ENCODE measurements around the gene EPHB6. TPM values are rescaled to one million over a fixed set of nuclear protein-coding genes. Genes with fewer than 3 reads are reported as not detected.
A peak's percentile ranks its signal among the peaks of the same experiment; 100 is the strongest.

EPHB6 gene
- total and polyA plus RNA-seq, 10 of the 15 experiments (the other 5 are each of a cell fraction or from before 2014, with no cell fraction given) = 0.06 to 1.3 (median 0.37) TPM; not detected in 2

DNA sequence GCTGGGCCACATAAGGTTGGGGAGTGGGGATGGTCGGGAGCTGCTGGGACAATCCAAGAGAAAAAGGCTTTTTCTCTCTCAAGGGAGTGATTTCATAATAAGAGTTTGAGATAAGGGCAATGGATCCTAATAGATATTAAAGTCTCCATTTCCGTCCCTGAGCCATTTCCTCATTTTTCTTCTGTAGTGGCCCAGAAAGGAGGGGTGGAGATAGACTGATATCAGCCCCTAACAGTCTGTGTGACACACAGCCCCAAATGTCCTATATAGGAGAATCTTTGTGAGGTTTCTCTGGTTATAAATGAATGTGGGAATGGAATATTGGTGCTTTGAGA, 48.9 kb upstream of the EPHB6 start (continued):
- no peak for TF ChIP-seq CEBPZ (IDR thresholded peaks at IDR 0.05; ENCODE audit: low read depth, low read length)

DNA sequence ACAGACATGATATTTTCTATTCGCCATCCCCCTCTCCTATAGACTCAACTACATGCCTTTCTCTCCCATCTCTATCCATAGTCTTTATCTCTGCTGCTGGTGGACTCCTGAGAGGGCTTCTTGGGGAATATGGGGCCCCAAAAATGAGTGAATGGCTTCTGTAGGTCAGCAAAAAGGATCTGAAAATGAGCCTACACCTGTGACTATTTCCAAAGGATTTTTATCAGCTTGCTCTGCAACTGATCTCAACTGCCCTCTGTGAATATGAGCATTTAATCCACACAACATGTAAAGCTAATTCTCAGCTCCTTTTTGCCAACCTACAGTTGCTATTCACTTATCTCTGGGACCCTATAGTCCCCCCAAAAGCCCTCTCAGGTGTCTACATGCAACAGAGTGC, 47.9 kb upstream of the EPHB6 start:
- H3K4me2 ChIP-seq (ENCODE audit: control insufficient read depth, insufficient read depth) = peak overlapping the region; percentile 81; the same call in 1 of the 2 replicates
- no TSS peak for BruUV-seq (replicated peaks)
- ChIA-PET POLR2A (interaction anchor here (0.9 to 15.3 kb wide), 6 partner anchors 15 to 38 kb away, joined by 3 to 325 read pairs (median 6); partner anchors contain the start of gene PRSS2), RAD21 (ENCODE audit: unreplicated experiment) (interaction anchor here (1.3 to 13.5 kb wide), 6 partner anchors 10 to 225 kb away, joined by 3 to 813 read pairs (median 40); partner anchors contain the start of gene PRSS2), CTCF (interaction anchor here (1.3 to 28.6 kb wide), 7 partner anchors 10 to 175 kb away, joined by 3 to 1055 read pairs (median 14); no protein-coding TSS in a partner anchor), SMC1A (ENCODE audit: uncharacterized antibody, unreplicated experiment) (interaction anchor here (1.5 to 12.9 kb wide), 8 partner anchors 13 to 117 kb away, joined by 3 to 786 read pairs (median 26); partner anchors contain the start of gene PRSS2)
- H3K4me1 ChIP-seq (ENCODE audit: control insufficient read depth, insufficient read depth, low read length) = peaks cover 57% of the 10 kb centered on the region
- no peaks in the 10 kb centered on the region for H3K36me3 ChIP-seq (ENCODE audit: control insufficient read depth in 2 of 2, insufficient read depth in 2 of 2, low read length in 1 of 2)
- no peaks in the 10 kb centered on the region for H4K20me1 ChIP-seq (ENCODE audit: control insufficient read depth, insufficient read depth)
- DNase-seq (ENCODE audit: low read depth, low spot score) (no peak), ATAC-seq (no peak), FAIRE-seq (no peak)
- in situ Hi-C loops (cut with MboI) = loop anchor here (10.0 kb wide), 1 partner anchor 1242 kb away; no protein-coding TSS in a partner anchor
- WGBS (ENCODE audit: insufficient coverage, insufficient replicate concordance, low lambda C conversion rate, missing lambda C conversion rate) = 91% methylated on average over 1 of the region's 1 CpG
- no peaks in the 10 kb centered on the region for H3K27me3 ChIP-seq (replicated peaks in 1 of 2; ENCODE audit: control insufficient read depth in 2 of 2, insufficient read depth in 2 of 2, low read length in 1 of 2)
- no peaks in the 10 kb centered on the region for H3K79me2 ChIP-seq (ENCODE audit: control insufficient read depth, insufficient read depth, low read length)
- H2AFZ ChIP-seq (ENCODE audit: control insufficient read depth, low read depth, low read length) = peak overlapping the region; percentile 9; the same call in 1 of the 2 replicates
- intact Hi-C loops (cut with micrococcal nuclease; ENCODE audit: unreplicated experiment) = no loop called here
- H3K9me3 ChIP-seq (replicated peaks; ENCODE audit: control insufficient read depth, insufficient read depth, low read length) = no peaks in the 10 kb centered on the region
- peak overlapping the region; percentile 99 for H3K27ac ChIP-seq (ENCODE audit: control insufficient read depth, insufficient read depth)
- H3K4me3 ChIP-seq = no peak overlapping the region
- H3K9ac ChIP-seq (ENCODE audit: control insufficient read depth, insufficient read depth, low read length) = no peak overlapping the region
- no peak for TF ChIP-seq SIX5 (IDR thresholded peaks at IDR 0.05; ENCODE audit: low read depth, low read length, severe bottlenecking)
- no peak for TF ChIP-seq ZNF622 (IDR thresholded peaks at IDR 0.05)
- no peak for TF ChIP-seq CHD2 (IDR thresholded peaks at IDR 0.05; ENCODE audit: borderline replicate concordance, low read depth, low read length)
- no peak for TF ChIP-seq ZNF207 (IDR thresholded peaks at IDR 0.05; ENCODE audit: borderline replicate concordance)
- TF ChIP-seq NRF1 (conservative IDR thresholded peaks at IDR 0.05; ENCODE audit: low read depth, low read length) = no peak
- TF ChIP-seq BHLHE40 (IDR thresholded peaks at IDR 0.05; ENCODE audit: borderline replicate concordance in 1 of 2, low read depth in 2 of 2, low read length in 1 of 2) = no peak
- no peak for TF ChIP-seq SREBF1 (IDR thresholded peaks at IDR 0.05; ENCODE audit: low read length)
- TF ChIP-seq ESRRA (IDR thresholded peaks at IDR 0.05; ENCODE audit: low read length) = no peak
- no peak for TF ChIP-seq IRF4 (IDR thresholded peaks at IDR 0.05; ENCODE audit: low read depth, low read length)
- TF ChIP-seq, protein P1, sequence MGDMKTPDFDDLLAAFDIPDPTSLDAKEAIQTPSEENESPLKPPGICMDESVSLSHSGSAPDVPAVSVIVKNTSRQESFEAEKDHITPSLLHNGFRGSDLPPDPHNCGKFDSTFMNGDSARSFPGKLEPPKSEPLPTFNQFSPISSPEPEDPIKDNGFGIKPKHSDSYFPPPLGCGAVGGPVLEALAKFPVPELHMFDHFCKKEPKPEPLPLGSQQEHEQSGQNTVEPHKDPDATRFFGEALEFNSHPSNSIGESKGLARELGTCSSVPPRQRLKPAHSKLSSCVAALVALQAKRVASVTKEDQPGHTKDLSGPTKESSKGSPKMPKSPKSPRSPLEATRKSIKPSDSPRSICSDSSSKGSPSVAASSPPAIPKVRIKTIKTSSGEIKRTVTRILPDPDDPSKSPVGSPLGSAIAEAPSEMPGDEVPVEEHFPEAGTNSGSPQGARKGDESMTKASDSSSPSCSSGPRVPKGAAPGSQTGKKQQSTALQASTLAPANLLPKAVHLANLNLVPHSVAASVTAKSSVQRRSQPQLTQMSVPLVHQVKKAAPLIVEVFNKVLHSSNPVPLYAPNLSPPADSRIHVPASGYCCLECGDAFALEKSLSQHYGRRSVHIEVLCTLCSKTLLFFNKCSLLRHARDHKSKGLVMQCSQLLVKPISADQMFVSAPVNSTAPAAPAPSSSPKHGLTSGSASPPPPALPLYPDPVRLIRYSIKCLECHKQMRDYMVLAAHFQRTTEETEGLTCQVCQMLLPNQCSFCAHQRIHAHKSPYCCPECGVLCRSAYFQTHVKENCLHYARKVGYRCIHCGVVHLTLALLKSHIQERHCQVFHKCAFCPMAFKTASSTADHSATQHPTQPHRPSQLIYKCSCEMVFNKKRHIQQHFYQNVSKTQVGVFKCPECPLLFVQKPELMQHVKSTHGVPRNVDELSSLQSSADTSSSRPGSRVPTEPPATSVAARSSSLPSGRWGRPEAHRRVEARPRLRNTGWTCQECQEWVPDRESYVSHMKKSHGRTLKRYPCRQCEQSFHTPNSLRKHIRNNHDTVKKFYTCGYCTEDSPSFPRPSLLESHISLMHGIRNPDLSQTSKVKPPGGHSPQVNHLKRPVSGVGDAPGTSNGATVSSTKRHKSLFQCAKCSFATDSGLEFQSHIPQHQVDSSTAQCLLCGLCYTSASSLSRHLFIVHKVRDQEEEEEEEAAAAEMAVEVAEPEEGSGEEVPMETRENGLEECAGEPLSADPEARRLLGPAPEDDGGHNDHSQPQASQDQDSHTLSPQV (IDR thresholded peaks at IDR 0.05) = no peak
